Transverse colon (tissue), 3 donors: ENCODE data around the gene HOPX.

Experiments used
- POLR2A ChIP-seq: fragments of 450-650 bp; IDR thresholded peaks from one replicate; pipeline ENCODE4 v1.6.1; 2016; ENCODE audit warnings: antibody characterized with exemption, mild to moderate bottlenecking, moderate library complexity
- TF ChIP-seq, protein P1 (sequence below), 5 experiments: fragments of 200-600 bp in 3 of 5; fragments of 450-650 bp in 2 of 5; sonication (generic) in 3 of 5; IDR thresholded peaks; 1 replicate in 2 of 5; 2 replicates in 3 of 5; pipeline ENCODE4 v1.5.1; 2016 to 2017; ENCODE audit warnings: antibody characterized with exemption in 5 of 5, inconsistent platforms in 3 of 5, mild to moderate bottlenecking in 2 of 5, moderate library complexity in 1 of 5

DNA sequence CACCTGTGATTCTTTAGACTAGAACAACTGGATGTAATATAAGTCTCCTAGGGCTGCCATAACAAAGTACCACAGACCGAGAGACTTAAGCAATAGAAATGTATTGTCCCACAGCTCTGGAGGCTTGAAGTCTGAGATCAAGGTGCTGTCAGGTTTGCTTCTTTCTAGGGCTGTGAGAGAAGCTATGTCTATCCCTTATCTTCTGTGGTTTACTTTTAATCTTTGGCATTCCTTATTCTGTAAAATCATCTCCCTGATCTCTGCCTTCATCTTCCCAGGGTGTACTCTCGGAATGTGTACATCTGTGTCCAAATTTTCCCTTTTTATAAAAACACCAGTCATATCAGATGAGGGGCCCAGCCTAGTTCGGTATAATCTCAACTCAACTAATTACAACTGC lies 10.3 kb upstream of the HOPX start:
- TF ChIP-seq, protein P1, sequence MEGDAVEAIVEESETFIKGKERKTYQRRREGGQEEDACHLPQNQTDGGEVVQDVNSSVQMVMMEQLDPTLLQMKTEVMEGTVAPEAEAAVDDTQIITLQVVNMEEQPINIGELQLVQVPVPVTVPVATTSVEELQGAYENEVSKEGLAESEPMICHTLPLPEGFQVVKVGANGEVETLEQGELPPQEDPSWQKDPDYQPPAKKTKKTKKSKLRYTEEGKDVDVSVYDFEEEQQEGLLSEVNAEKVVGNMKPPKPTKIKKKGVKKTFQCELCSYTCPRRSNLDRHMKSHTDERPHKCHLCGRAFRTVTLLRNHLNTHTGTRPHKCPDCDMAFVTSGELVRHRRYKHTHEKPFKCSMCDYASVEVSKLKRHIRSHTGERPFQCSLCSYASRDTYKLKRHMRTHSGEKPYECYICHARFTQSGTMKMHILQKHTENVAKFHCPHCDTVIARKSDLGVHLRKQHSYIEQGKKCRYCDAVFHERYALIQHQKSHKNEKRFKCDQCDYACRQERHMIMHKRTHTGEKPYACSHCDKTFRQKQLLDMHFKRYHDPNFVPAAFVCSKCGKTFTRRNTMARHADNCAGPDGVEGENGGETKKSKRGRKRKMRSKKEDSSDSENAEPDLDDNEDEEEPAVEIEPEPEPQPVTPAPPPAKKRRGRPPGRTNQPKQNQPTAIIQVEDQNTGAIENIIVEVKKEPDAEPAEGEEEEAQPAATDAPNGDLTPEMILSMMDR (IDR thresholded peaks at IDR 0.05): no peak
- no peak for TF ChIP-seq POLR2A
